ENCODE data around the gene RC3H2. TPM values are rescaled to one million over a fixed set of nuclear protein-coding genes. Genes with fewer than 3 reads are reported as not detected.

RC3H2 gene
- total and polyA plus RNA-seq, 10 of the 15 experiments (the other 5 are each of a cell fraction or from before 2014, with no cell fraction given), result 7.2 to 25.5 (median 16.1) TPM

GRCh38 chr9:122931226-122932121 lies 26.3 kb upstream of the RC3H2 start, which contains the start of gene ZBTB26 (continued):
- TF ChIP-seq, protein P1, sequence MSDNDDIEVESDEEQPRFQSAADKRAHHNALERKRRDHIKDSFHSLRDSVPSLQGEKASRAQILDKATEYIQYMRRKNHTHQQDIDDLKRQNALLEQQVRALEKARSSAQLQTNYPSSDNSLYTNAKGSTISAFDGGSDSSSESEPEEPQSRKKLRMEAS (IDR thresholded peaks at IDR 0.05; ENCODE audit: low read depth, low read length), result no peak
- TF ChIP-seq, protein P2, sequence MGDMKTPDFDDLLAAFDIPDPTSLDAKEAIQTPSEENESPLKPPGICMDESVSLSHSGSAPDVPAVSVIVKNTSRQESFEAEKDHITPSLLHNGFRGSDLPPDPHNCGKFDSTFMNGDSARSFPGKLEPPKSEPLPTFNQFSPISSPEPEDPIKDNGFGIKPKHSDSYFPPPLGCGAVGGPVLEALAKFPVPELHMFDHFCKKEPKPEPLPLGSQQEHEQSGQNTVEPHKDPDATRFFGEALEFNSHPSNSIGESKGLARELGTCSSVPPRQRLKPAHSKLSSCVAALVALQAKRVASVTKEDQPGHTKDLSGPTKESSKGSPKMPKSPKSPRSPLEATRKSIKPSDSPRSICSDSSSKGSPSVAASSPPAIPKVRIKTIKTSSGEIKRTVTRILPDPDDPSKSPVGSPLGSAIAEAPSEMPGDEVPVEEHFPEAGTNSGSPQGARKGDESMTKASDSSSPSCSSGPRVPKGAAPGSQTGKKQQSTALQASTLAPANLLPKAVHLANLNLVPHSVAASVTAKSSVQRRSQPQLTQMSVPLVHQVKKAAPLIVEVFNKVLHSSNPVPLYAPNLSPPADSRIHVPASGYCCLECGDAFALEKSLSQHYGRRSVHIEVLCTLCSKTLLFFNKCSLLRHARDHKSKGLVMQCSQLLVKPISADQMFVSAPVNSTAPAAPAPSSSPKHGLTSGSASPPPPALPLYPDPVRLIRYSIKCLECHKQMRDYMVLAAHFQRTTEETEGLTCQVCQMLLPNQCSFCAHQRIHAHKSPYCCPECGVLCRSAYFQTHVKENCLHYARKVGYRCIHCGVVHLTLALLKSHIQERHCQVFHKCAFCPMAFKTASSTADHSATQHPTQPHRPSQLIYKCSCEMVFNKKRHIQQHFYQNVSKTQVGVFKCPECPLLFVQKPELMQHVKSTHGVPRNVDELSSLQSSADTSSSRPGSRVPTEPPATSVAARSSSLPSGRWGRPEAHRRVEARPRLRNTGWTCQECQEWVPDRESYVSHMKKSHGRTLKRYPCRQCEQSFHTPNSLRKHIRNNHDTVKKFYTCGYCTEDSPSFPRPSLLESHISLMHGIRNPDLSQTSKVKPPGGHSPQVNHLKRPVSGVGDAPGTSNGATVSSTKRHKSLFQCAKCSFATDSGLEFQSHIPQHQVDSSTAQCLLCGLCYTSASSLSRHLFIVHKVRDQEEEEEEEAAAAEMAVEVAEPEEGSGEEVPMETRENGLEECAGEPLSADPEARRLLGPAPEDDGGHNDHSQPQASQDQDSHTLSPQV (IDR thresholded peaks at IDR 0.05), result no peak
- TF ChIP-seq MEF2A (IDR thresholded peaks at IDR 0.05; ENCODE audit: insufficient read depth, low read depth, low read length) (0 out of 2 replicates have a peak, but pooled peaks have one; percentile 48), USF2 (IDR thresholded peaks at IDR 0.05; ENCODE audit: borderline replicate concordance, low read depth, low read length) (peak; percentile 37), SMAD5 (IDR thresholded peaks at IDR 0.05; ENCODE audit: low read depth) (0 out of 2 replicates have a peak, but pooled peaks have one; percentile 16), CREB1 (IDR thresholded peaks at IDR 0.05; ENCODE audit: low read depth) (peak; percentile 67), YY1 (IDR thresholded peaks at IDR 0.05; ENCODE audit: low read depth, low read length) (no peak)
- TF ChIP-seq, protein P3, sequence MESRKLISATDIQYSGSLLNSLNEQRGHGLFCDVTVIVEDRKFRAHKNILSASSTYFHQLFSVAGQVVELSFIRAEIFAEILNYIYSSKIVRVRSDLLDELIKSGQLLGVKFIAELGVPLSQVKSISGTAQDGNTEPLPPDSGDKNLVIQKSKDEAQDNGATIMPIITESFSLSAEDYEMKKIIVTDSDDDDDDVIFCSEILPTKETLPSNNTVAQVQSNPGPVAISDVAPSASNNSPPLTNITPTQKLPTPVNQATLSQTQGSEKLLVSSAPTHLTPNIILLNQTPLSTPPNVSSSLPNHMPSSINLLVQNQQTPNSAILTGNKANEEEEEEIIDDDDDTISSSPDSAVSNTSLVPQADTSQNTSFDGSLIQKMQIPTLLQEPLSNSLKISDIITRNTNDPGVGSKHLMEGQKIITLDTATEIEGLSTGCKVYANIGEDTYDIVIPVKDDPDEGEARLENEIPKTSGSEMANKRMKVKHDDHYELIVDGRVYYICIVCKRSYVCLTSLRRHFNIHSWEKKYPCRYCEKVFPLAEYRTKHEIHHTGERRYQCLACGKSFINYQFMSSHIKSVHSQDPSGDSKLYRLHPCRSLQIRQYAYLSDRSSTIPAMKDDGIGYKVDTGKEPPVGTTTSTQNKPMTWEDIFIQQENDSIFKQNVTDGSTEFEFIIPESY (IDR thresholded peaks at IDR 0.05), result no peak
